Measurements from ENCODE around the gene GABPA.
"Not testable (repeated sequence)": the region's sequence is repeated elsewhere in the genome, so short reads cannot be mapped to it uniquely, and the experiment has no call there.

The GABPA gene

GRCh38 chr21:25734904-25735645 is at the start of gene GABPA, which contains the start of gene ATP5PF:
TSS of gene GABPA (plus strand) at chr21:25734972. CDS start at chr21:25741599, 6,627 bp downstream.
TSS of gene ATP5PF (minus strand) at chr21:25734904. CDS start at chr21:25729794, 5,110 bp downstream.
- peak; percentile 98 for DNase-seq

GRCh38 chr21:25687787-25688186 is 47.0 kb upstream of the GABPA start:
- no peak for DNase-seq

GRCh38 chr21:25688275-25689155 is 46.3 kb upstream of the GABPA start:
- no peak for DNase-seq

- no peak for DNase-seq
Observed at GRCh38 chr21:25689226-25689625, 45.5 kb upstream of the GABPA start.

- DNase-seq: no peak
Observed at GRCh38 chr21:25691976-25692375, 42.8 kb upstream of the GABPA start.

- not testable (repeated sequence) for DNase-seq
Observed at GRCh38 chr21:25695461-25695860, 39.3 kb upstream of the GABPA start.

GRCh38 chr21:25700741-25701140 is 34.0 kb upstream of the GABPA start:
- DNase-seq: no peak

GRCh38 chr21:25701529-25701928 is 33.2 kb upstream of the GABPA start:
- DNase-seq: no peak

- no peak for DNase-seq
Observed at GRCh38 chr21:25708467-25709065, 26.2 kb upstream of the GABPA start.

- no peak for DNase-seq
Observed at GRCh38 chr21:25709684-25710265, 25.0 kb upstream of the GABPA start.

GRCh38 chr21:25710550-25710949 is 24.2 kb upstream of the GABPA start:
- no peak for DNase-seq

- not testable (repeated sequence) for DNase-seq
Observed at GRCh38 chr21:25714066-25714465, 20.7 kb upstream of the GABPA start.

GRCh38 chr21:25717491-25718147 is 17.2 kb upstream of the GABPA start:
- DNase-seq: no peak

GRCh38 chr21:25721987-25722386 is 12.8 kb upstream of the GABPA start:
- DNase-seq: no peak

- no peak for DNase-seq
Observed at GRCh38 chr21:25722631-25723030, 12.1 kb upstream of the GABPA start.

- no peak for DNase-seq
Observed at GRCh38 chr21:25732091-25732760, 2.5 kb upstream of the GABPA start.

- no peak for DNase-seq
Observed at GRCh38 chr21:25733859-25734653, 716 bp upstream of the GABPA start.

- no peak for DNase-seq
Observed at GRCh38 chr21:25734654-25734903, 193 bp upstream of the GABPA start.

GRCh38 chr21:25735646-25736597 is 1.1 kb downstream of the GABPA start:
- peak; percentile 83 for DNase-seq

GRCh38 chr21:25737421-25737820 is 2.6 kb downstream of the GABPA start:
- no peak for DNase-seq
